GM21381 (cell line): ENCODE data around the gene RET.

Experiments
- ATAC-seq: cut with Tn5 transposase; IDR thresholded peaks from one replicate; pipeline ENCODE4 v1.9.1; 2021; ENCODE audit warnings: mild to moderate bottlenecking, moderate library complexity; ENCODE audit not compliant: unreplicated experiment

The RET gene

GRCh38 chr10:43076876-43077420 lies at the start of gene RET:
Gene RET (plus strand): TSS chr10:43077069. CDS start chr10:43077259, 190 bp downstream.
- ATAC-seq: no peak

DNA sequence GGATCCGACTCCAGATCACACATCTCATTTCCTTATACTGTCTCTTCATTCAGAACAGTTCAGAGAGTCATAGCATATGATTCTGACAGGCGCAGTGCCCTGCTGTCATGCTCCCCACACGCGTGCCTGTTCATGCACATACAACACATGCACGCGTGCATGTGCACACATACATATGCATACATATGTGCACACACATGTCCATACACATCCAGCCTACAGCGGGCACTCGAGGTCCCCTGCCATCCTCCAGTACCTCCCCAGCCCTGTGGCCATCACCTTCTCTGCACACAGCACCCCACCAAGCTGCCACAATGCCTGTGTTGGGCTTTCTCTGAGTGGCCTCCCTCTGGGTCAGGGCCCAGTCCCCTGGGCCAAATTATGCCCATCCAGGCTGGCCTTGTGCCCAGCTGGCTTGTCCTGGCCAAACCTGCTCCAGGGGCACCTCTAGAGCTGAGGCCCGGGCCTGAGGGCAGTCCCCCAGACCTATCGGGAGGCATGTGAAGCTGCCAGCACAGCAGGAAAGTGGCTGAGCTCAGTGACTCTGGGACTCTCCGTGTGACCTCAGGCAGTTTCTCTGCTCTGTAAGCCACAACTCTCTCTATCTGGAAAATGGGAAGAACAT lies 49.4 kb upstream of the RET start:
- no peak for ATAC-seq

- ATAC-seq: no peak
Measured at GRCh38 chr10:43028143-43028542, 48.7 kb upstream of the RET start.

GRCh38 chr10:43029043-43029442 lies 47.8 kb upstream of the RET start:
- ATAC-seq: no peak

- ATAC-seq: no peak
Measured at GRCh38 chr10:43032613-43033012, 44.3 kb upstream of the RET start.

DNA sequence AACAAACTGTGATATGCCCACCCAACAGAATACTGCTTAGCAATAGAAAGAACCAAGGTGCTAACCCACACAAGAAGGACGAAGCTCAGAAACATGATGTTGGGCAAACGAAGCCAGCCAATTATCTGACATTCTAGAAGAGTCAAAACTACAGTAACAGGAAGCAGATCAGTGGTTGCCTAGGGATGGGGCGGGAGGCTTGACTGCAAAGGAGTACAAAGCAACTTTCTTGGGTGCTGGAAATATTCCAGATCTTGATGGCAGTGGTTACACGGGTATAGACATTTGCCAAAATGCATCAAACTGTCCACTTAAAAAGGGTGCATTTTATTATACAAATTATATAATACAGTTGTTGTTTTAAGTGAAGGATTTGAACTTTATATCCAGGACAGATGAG lies 41.1 kb upstream of the RET start:
- no peak for ATAC-seq

DNA sequence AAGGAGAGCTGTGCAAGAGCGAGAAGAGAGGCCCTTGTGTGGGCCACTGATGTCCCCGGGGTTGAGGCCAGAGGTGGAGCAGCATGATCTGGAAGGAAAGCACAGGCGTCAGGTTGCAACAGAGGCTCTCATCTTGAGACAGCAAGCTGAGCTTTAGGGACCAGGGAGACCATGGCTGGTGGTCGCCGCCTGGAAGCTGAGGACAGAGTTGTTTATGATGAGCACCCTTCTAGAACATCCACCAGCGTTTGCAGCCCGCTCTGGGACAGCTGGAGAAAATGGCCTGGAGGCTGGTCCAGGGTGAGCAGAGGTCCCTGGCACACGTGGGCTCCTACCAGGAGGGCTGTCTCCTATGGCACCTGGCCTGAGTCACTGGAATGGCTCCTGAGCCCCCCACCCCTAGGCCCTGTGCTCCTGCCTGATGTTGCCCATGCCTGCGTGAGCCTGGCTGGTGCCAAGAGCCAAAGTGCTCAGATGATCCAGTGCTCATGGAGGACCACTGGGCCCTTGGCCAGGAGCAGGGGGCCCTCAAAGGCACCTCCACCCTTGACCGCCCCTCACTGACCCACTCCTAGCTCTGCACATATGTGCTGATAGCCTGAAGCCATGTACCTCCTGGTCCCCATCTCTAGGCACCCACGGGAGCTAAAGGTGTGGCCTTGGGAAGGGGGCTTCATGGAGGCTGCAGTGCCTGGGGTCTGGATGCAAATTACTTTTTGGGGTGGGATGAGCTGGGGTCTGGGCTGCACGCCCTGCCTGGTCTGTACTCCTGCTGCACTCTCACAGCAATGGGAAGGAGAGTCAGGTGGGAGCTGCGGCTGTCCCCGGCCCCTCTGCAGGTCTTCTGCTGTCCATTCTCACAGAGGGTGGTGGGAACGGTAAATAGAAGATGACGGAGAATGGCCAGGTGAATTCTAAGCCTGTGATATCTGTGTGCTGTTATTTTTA lies 40.1 kb upstream of the RET start:
- ATAC-seq: no peak

GRCh38 chr10:43037440-43037839 lies 39.4 kb upstream of the RET start:
- no peak for ATAC-seq

DNA sequence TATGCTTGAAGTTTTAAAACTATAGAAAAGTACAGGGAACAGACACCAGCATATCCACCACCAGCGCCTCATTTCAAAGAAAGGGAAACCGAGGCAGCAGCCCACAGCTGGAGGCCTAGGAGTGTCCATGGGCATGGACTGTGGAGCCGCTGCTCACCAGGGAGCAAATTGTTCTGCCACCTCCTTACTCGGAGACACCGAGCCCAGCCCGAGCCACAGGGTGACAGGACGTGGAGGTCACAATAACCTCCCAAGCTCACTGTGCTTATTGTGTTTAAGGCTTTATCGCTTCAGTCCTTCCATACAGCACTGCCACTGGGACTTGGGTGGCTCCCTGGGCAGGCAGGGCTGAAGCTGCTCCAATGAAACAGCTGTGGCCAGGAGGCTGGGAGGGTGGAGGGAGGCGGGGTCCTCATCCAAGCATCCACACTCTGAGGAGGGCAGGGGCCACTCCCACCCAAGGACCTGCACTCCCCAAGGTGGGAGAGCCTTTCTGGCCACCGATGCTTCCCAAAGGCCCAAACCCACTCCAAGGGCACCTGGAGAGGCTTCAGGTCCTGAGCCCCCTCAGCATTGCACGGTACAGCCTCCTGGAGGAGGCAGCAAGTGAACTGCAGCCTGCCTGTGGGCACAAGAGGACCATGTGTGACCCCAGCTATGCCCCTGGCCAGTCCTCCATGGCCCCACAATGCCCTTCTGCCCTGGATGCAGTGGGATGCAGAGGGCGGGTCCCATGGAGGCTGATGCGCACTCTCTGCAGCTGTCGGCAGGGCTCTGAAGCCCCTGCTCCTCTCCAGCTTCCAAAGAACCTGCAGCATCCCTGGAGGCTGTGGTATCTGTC lies 38.7 kb upstream of the RET start:
- no peak for ATAC-seq

- ATAC-seq: no peak
Measured at GRCh38 chr10:43038783-43039623, 37.9 kb upstream of the RET start.

- no peak for ATAC-seq
Measured at GRCh38 chr10:43039624-43040481, 37.0 kb upstream of the RET start.

- no peak for ATAC-seq
Measured at GRCh38 chr10:43040482-43041256, 36.2 kb upstream of the RET start.

GRCh38 chr10:43041422-43042342 lies 35.2 kb upstream of the RET start:
- no peak for ATAC-seq

- no peak for ATAC-seq
Measured at GRCh38 chr10:43042503-43043341, 34.1 kb upstream of the RET start.

DNA sequence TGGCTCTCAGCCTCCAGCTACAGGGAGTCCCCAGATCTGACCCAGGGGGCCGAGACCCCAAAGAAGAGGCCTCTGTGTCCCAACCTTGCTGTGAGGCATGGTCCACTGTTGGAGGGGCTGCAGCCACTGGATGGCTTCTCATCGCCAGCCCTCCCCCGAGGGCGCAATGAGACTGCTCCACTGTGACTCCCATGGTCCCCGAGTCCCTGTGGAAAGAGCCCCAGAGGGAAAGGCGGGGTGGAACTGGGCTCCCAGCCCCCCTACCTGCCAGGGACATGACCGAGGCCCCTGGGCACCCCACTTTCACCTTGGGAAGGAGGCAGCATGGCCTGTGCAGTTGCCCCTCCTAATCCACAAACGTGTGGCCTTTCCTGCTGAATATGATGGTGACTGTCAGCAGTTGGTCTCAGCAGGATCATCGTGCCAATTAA lies 33.5 kb upstream of the RET start:
- ATAC-seq: no peak

- no peak for ATAC-seq
Measured at GRCh38 chr10:43043773-43044447, 33.0 kb upstream of the RET start.
